Sciatic nerve (tissue), 2 donors: ENCODE data around the gene CELA2A. TPM values are rescaled to one million over a fixed set of nuclear protein-coding genes. Genes with fewer than 3 reads are reported as not detected.
"Not testable (repeated sequence)": the region's sequence is repeated elsewhere in the genome, so short reads cannot be mapped to it uniquely, and the experiment has no call there.

ENCODE experiments used
- ATAC-seq: fragments of 200-7000 bp; cut with Tn5 transposase; one replicate; pipeline ENCODE4 v1.9.1; 2020; ENCODE audit warnings: mild to moderate bottlenecking, moderate library complexity
- DNase-seq: peaks from one replicate; pipeline ENCODE4 v3.0.0-alpha.2; 2020; ENCODE audit warnings: low spot score
- intact Hi-C: fragments of 100-400 bp; cut with DNase I; formaldehyde crosslinking; loops from one replicate; pipeline ENCODE4 v1.14.2; 2022
- total RNA-seq: library from RNA; stranded (reverse); fragmentation: NEBNext Ultra II Directional; extraction: Animal tissue kit (Norgen Biotek cat#: 25700); gene quantifications from one replicate; pipeline ENCODE4 v1.2.1, GENCODE V29; 2021
- donor health status: DM: no; HTN: no; CAD: no.
- donor health status: DM: no; HTN: no; CAD: no.

The CELA2A gene
- total RNA-seq, 1 donor from 2014 or later = 0.94 TPM

GRCh38 chr1:15510611-15511405 is 54.3 kb downstream of the CELA2A start:
- intact Hi-C loops = no loop called here
- ATAC-seq (no peak), DNase-seq (peak; percentile 54)

- peak; percentile 7 for DNase-seq
- intact Hi-C loops = no loop called here
- ATAC-seq = no peak
Observed at GRCh38 chr1:15513192-15513591, 56.7 kb downstream of the CELA2A start.

GRCh38 chr1:15513919-15514318 is 57.4 kb downstream of the CELA2A start:
- ATAC-seq = no peak
- intact Hi-C loops = no loop called here
- DNase-seq = no peak

DNA sequence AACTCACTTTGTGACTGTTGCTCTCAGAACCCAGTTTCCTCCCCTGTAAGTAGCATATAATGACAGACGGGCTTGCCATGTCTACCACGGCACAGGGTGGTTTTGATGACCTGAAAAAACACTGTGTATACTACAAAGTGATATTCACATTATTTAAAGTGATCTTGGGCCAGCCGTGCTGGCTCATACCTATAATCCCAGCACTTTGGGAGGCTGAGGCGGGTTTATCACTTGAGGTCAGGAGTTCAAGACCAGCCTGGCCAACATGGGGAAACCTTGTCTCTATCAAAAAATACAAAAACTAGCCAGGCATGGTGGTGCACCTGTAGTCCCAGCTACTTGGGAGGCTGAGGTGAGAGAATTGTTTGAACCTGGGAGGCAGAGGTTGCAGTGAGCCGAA is 58.0 kb downstream of the CELA2A start:
- ATAC-seq, intact Hi-C loops: not testable (repeated sequence)
- peak; percentile 33 for DNase-seq

DNA sequence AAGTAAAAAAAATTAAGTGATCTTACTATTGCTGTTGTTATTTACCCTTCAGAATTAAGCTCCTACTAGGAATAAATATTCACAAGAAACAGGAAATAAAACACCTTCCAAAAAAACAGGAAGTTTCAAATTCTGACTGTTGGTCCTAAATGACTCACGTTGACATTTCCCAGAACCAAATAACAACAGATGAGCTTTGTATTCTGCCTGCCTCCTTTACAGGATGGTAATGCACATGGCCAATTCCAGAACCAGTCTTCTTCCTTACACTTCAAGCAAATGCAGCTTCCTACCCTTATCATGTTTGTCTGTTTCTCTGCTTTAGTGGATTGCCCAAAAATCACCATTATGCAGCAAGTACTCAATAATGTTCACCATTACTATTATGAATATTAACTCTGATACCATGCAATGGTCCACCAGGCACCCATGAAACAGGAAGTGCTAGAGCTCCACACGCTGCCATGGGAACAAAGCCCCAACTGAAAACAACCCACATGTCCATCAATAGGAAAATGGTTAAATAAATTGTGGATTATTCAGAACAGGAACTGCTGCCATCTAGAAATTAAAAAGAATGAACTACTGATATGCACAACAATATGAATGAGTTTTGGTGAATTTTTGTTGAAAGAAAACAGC is 58.6 kb downstream of the CELA2A start:
- ATAC-seq (no peak), DNase-seq (no peak)

GRCh38 chr1:15519625-15520024 is 63.1 kb downstream of the CELA2A start:
- ATAC-seq = no peak
- no peak for DNase-seq
- intact Hi-C loops = no loop called here

More for the DNA sequence above, 58.6 kb downstream of the CELA2A start:
- intact Hi-C loops = no loop called here

- DNase-seq, ATAC-seq, intact Hi-C loops: not testable (repeated sequence)
Observed at GRCh38 chr1:15521206-15521906, 64.8 kb downstream of the CELA2A start.

Other genes with a start within 250 kb of the CELA2A start
- gene FHAD1, start 209.5 kb upstream of the CELA2A start, total RNA-seq = 3.1 TPM
- gene EFHD2, start 46.8 kb upstream of the CELA2A start, total RNA-seq = 28.7 TPM
- 2.2 TPM for gene CTRC, start 18.3 kb upstream of the CELA2A start, total RNA-seq
- gene CELA2B, start 19.4 kb downstream of the CELA2A start, total RNA-seq = not detected
- gene CASP9, start 67.5 kb downstream of the CELA2A start, total RNA-seq = 25.1 TPM
- 19.8 TPM for gene DNAJC16, start 70.1 kb downstream of the CELA2A start, total RNA-seq
- 0.18 TPM for gene AGMAT, start 128.3 kb downstream of the CELA2A start, total RNA-seq
- gene DDI2, start 160.7 kb downstream of the CELA2A start, total RNA-seq = 38.5 TPM
- 67.8 TPM for gene PLEKHM2, start 227.6 kb downstream of the CELA2A start, total RNA-seq